Smooth muscle cell (in vitro differentiated cells): ENCODE results near the gene REP15. TPM values are rescaled to one million over a fixed set of nuclear protein-coding genes. Genes with fewer than 3 reads are reported as not detected.
A peak's percentile ranks its signal among the peaks of the same experiment; 100 is the strongest.

ENCODE experiments used
- DNase-seq: peaks from one replicate; lab custom pipeline; 2025; ENCODE audit not compliant: unreplicated experiment; lab: John Stamatoyannopoulos, UW
- H2AFZ ChIP-seq: fragments of 200-600 bp; sonication (generic); 2 replicates; pipeline ENCODE4 v1.6.0; 2016; ENCODE audit warnings: antibody characterized with exemption, low read depth, mild to moderate bottlenecking
- H3F3A ChIP-seq: fragments of 200-600 bp; sonication (generic); 2 replicates; pipeline ENCODE4 v1.6.0; 2017; ENCODE audit warnings: antibody characterized with exemption, low read depth
- H3K27ac ChIP-seq: fragments of 200-600 bp; sonication (generic); 2 replicates; pipeline ENCODE4 v1.5.1; 2016; ENCODE audit warnings: low read depth, mild to moderate bottlenecking
- H3K27me3 ChIP-seq: fragments of 200-600 bp; sonication (generic); 2 replicates; pipeline ENCODE4 v1.6.1; 2016; ENCODE audit warnings: low read depth, mild to moderate bottlenecking
- H3K36me3 ChIP-seq: fragments of 200-600 bp; sonication (generic); 2 replicates; pipeline ENCODE4 v1.5.1; 2016; ENCODE audit warnings: low read depth
- H3K4me1 ChIP-seq: fragments of 200-600 bp; sonication (generic); 2 replicates; pipeline ENCODE4 v1.5.1; 2016; ENCODE audit warnings: low read depth
- H3K4me2 ChIP-seq: fragments of 200-600 bp; sonication (generic); 2 replicates; pipeline ENCODE4 v1.6.0; 2016; ENCODE audit warnings: mild to moderate bottlenecking
- H3K4me3 ChIP-seq: fragments of 200-600 bp; sonication (generic); 2 replicates; pipeline ENCODE4 v1.5.1; 2016; ENCODE audit warnings: mild to moderate bottlenecking
- H3K79me2 ChIP-seq: fragments of 200-600 bp; sonication (generic); 2 replicates; pipeline ENCODE4 v1.6.0; 2016; ENCODE audit warnings: low read depth, mild to moderate bottlenecking
- H3K9ac ChIP-seq: fragments of 200-600 bp; sonication (generic); 2 replicates; pipeline ENCODE4 v1.6.0; 2016; ENCODE audit warnings: low read depth
- H3K9me3 ChIP-seq: fragments of 200-600 bp; sonication (generic); replicated peaks from 2 replicates; pipeline ENCODE4 v1.5.1; 2016; ENCODE audit warnings: low read depth
- H4K20me1 ChIP-seq: fragments of 200-600 bp; sonication (generic); 2 replicates; pipeline ENCODE4 v1.6.0; 2016; ENCODE audit warnings: low read depth
- CTCF ChIP-seq: fragments of 200-600 bp; sonication (generic); IDR thresholded peaks from 2 replicates; pipeline ENCODE4 v1.5.1; 2017; ENCODE audit warnings: borderline replicate concordance, mild to moderate bottlenecking, antibody characterized with exemption; ENCODE audit not compliant: insufficient read depth, poor library complexity, severe bottlenecking
- whole genome bisulfite sequencing: methylation state at CpG from one replicate; pipeline ENCODE4 v1.1.7; 2016; ENCODE audit warnings: low lambda C conversion rate; 5-methylcytosine and 5-hydroxymethylcytosine counted together
- polyA plus RNA-seq: library from polyadenylated mRNA; unstranded; fragments of >200 nt; fragmentation: Nextera tagmentation; extraction: Ambion mirVana; gene quantifications from 2 replicates; pipeline ENCODE4 v1.2.1, GENCODE V29; 2016
- total RNA-seq: library from RNA; depleted of rRNA; stranded (reverse); fragments of >200 nt; gene quantifications from 2 replicates; pipeline ENCODE4 v1.2.3, GENCODE V29; 2014

REP15 gene, protein sequence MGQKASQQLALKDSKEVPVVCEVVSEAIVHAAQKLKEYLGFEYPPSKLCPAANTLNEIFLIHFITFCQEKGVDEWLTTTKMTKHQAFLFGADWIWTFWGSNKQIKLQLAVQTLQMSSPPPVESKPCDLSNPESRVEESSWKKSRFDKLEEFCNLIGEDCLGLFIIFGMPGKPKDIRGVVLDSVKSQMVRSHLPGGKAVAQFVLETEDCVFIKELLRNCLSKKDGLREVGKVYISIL
- 1.7 and 3.6 TPM in 2 replicates for total RNA-seq
- 0.47 and 2.2 TPM in 2 replicates for polyA plus RNA-seq

GRCh38 chr12:27696293-27696652 is at the start of gene REP15:
Gene REP15, plus strand, starts transcription at chr12:27696447. Its CDS starts 116 bp downstream, at chr12:27696563.
- H3K36me3 ChIP-seq: peaks cover 29% of the 10 kb centered on the region
- H4K20me1 ChIP-seq: no peaks in the 10 kb centered on the region
- H3K4me2 ChIP-seq: no peak within 1 kb of the TSS
- H3K9ac ChIP-seq: no peak within 1 kb of the TSS
- no peaks in the 10 kb centered on the region for H3F3A ChIP-seq
- no peak for TF ChIP-seq CTCF
- no peak within 1 kb of the TSS for H2AFZ ChIP-seq
- no peaks in the 10 kb centered on the region for H3K9me3 ChIP-seq
- H3K4me1 ChIP-seq: no peaks in the 10 kb centered on the region
- H3K4me3 ChIP-seq: no peak within 1 kb of the TSS
- 95% methylated on average over 5 of the region's 5 CpGs for WGBS
- no peaks in the 10 kb centered on the region for H3K79me2 ChIP-seq
- H3K27me3 ChIP-seq: no peaks in the 10 kb centered on the region
- DNase-seq: no peak
- no peak within 1 kb of the TSS for H3K27ac ChIP-seq

DNA sequence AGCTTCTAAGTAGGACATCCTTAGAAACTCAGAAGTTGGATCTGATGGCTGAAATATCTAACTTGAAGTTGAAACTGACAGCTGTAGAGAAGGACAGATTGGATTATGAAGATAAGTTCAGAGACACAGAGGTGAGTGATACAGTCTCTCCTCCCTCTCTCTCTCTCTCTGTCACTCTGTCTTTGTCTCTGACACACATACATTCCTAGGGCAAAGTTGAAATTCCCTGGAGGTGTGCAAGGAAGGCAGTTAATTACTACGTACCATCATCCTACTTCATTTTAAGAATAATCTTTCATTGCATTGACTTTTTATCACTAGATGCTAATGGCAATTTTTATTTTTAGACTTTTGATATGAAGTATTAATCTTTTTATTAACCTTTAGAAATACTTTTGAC is 46.2 kb upstream of the REP15 start:
- H3F3A ChIP-seq: peaks cover 3% of the 10 kb centered on the region
- no peak overlapping the region for H3K4me3 ChIP-seq
- H3K79me2 ChIP-seq: peaks cover 3% of the 10 kb centered on the region
- no peak for DNase-seq
- H3K4me1 ChIP-seq: no peaks in the 10 kb centered on the region
- 81% methylated on average over 1 of the region's 1 CpG for WGBS
- no peaks in the 10 kb centered on the region for H3K27me3 ChIP-seq
- H3K9ac ChIP-seq: no peak overlapping the region
- no peaks in the 10 kb centered on the region for H4K20me1 ChIP-seq
- no peak overlapping the region for H3K4me2 ChIP-seq
- peaks cover 7% of the 10 kb centered on the region for H3K36me3 ChIP-seq
- H3K9me3 ChIP-seq: no peaks in the 10 kb centered on the region
- peak overlapping the region; percentile 29 for H3K27ac ChIP-seq
- no peak for TF ChIP-seq CTCF
- no peak overlapping the region for H2AFZ ChIP-seq

DNA sequence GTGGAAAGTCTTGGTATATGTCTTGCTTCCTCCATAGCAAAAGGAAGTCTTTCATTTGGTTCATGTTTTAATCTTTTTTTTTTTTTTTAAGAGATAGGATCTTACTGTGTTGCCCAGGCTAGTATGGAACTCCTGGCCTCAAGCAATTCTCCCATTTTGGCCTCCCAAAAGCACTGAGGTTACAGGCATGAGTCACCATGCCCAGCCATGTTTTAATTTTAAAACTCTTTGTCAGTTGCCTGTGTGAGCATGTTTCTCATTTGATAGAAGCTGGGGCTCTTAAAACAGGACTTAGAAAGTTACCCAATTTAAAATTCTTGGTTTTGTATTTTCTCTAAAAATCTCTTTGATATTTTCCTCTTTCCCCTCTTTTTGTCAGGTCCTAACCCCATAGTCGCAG is 45.0 kb upstream of the REP15 start:
- Histone ChIP-seq H3K79me2 (no peaks in the 10 kb centered on the region), H4K20me1 (no peaks in the 10 kb centered on the region), H3K9me3 (no peaks in the 10 kb centered on the region), H3F3A (peaks cover 3% of the 10 kb centered on the region), H3K9ac (no peak overlapping the region), H3K27ac (peak overlapping the region; percentile 29), H2AFZ (no peak overlapping the region), H3K4me1 (no peaks in the 10 kb centered on the region), H3K4me2 (no peak overlapping the region), H3K36me3 (peaks cover 7% of the 10 kb centered on the region), H3K4me3 (no peak overlapping the region), H3K27me3 (no peaks in the 10 kb centered on the region)
- DNase-seq: no peak
- WGBS: 100% methylated on average over 1 of the region's 1 CpG
- TF ChIP-seq CTCF: no peak

DNA sequence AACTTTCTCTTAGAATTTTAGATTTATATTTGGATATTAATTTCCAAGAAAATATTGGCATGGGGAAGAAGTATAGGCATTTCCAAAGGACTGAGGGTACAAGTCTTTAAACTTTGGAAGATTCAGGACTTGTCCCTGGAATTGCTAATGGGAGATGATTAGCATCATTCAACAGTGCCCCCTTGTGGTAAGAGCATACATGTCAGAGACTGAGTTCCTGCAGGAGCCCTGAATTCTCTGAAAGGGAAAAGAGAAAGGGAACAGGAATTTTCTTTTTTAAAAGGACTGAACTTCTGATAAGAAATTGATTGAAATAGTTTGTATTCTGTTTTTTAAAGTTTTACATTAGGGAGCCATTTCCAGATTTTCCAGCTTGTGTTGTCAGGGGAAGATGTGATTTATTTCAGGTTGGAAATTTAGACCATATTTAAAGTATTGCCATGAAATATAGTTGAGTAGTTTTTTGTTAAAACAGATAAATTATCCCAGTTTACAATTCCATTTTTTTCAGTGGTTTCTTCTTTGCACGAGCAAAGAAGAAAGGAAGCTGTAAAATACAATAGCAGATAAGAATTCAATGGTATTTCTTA is 44.0 kb upstream of the REP15 start:
- no peaks in the 10 kb centered on the region for H3K9me3 ChIP-seq
- H3K4me1 ChIP-seq: no peaks in the 10 kb centered on the region
- H3K79me2 ChIP-seq: no peaks in the 10 kb centered on the region
- H3K4me2 ChIP-seq: no peak overlapping the region
- H2AFZ ChIP-seq: no peak overlapping the region
- peak; percentile 91 for TF ChIP-seq CTCF
- DNase-seq: no peak
- peaks cover 17% of the 10 kb centered on the region for H3K36me3 ChIP-seq
- no peaks in the 10 kb centered on the region for H4K20me1 ChIP-seq
- H3F3A ChIP-seq: peaks cover 3% of the 10 kb centered on the region
- 63% methylated on average over 1 of the region's 1 CpG for WGBS
- H3K27ac ChIP-seq: no peak overlapping the region
- no peaks in the 10 kb centered on the region for H3K27me3 ChIP-seq
- H3K9ac ChIP-seq: no peak overlapping the region
- H3K4me3 ChIP-seq: no peak overlapping the region
